LNCaP clone FGC (cell line): Measurements from ENCODE around the gene FAM78B.

Source experiments
- DNase-seq: peaks from one replicate; pipeline ENCODE4 v3.0.0-alpha.2; 2011; ENCODE audit warnings: low read depth
- H3K4me3 ChIP-seq: 2 replicates; pipeline ENCODE4 v1.5.1; 2011; ENCODE audit warnings: mild to moderate bottlenecking, low read depth, low read length, control low read depth
- TF ChIP-seq, protein P1 (sequence below): IDR thresholded peaks from 2 replicates; pipeline ENCODE4 v1.5.1; 2012; ENCODE audit warnings: mild to moderate bottlenecking; ENCODE audit not compliant: control insufficient read depth, insufficient read depth; ENCODE audit errors: extremely low read depth

The FAM78B gene

GRCh38 chr1:166153525-166154314, 13.1 kb downstream of the FAM78B start:
- H3K4me3 ChIP-seq, result no peak overlapping the region
- DNase-seq, result no peak
- TF ChIP-seq, protein P1, sequence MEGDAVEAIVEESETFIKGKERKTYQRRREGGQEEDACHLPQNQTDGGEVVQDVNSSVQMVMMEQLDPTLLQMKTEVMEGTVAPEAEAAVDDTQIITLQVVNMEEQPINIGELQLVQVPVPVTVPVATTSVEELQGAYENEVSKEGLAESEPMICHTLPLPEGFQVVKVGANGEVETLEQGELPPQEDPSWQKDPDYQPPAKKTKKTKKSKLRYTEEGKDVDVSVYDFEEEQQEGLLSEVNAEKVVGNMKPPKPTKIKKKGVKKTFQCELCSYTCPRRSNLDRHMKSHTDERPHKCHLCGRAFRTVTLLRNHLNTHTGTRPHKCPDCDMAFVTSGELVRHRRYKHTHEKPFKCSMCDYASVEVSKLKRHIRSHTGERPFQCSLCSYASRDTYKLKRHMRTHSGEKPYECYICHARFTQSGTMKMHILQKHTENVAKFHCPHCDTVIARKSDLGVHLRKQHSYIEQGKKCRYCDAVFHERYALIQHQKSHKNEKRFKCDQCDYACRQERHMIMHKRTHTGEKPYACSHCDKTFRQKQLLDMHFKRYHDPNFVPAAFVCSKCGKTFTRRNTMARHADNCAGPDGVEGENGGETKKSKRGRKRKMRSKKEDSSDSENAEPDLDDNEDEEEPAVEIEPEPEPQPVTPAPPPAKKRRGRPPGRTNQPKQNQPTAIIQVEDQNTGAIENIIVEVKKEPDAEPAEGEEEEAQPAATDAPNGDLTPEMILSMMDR, result no peak

GRCh38 chr1:166152978-166153377, 13.8 kb downstream of the FAM78B start:
- TF ChIP-seq, protein P1, result no peak
- DNase-seq, result no peak
- H3K4me3 ChIP-seq, result no peak overlapping the region

GRCh38 chr1:166151804-166152203, 15.0 kb downstream of the FAM78B start:
- no peak overlapping the region for H3K4me3 ChIP-seq
- DNase-seq, result no peak
- TF ChIP-seq, protein P1, result no peak

- TF ChIP-seq, protein P1, result no peak
- no peak overlapping the region for H3K4me3 ChIP-seq
- no peak for DNase-seq
These were observed 21.3 kb downstream of the FAM78B start for GRCh38 chr1:166145499-166145898.

DNA sequence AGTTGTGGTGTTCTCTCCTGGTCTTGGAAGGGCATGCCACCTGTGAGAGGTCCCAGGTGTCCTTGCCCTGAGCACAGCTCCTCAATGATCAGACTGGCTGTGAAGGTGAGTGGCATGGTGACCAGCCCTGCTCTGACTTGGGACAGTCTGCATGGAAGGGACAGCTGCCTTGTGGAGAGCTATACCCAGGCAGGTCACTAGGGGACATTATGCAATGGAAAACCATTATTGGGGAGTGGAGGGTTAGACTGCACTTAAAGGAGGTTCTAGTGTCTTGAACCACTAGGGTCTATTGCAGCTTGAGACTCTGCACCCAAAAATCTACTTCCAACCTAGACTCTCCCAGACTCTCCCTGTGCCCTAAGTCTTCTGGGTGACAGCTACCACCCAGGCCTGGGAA, 24.8 kb downstream of the FAM78B start:
- DNase-seq, result no peak
- no peak overlapping the region for H3K4me3 ChIP-seq
- TF ChIP-seq, protein P1, result no peak

- no peak overlapping the region for H3K4me3 ChIP-seq
- TF ChIP-seq, protein P1, result no peak
- DNase-seq, result no peak
These were observed 26.6 kb downstream of the FAM78B start for GRCh38 chr1:166140251-166140650.

DNA sequence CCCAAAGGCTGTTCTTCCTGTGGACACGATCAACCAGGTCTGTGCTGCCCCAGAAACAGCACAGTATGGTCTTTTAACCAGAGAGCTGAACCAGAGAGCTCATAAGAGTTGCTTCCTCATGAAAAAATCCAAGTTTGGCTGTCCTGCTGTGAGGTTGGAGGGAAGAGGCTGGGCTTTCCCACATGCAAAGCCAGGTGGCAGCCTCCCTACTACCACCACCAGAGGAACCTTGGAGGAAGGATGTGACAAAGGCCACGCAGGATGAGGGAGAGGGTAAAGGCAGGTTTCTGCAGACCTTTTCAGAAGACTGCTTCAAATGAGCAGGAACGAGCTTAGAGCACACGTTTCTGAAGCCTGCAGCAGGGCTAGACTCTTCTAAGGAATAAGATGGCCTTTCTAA, 27.1 kb downstream of the FAM78B start:
- TF ChIP-seq, protein P1, result no peak
- DNase-seq, result no peak
- H3K4me3 ChIP-seq, result no peak overlapping the region
